Neural progenitor cell (in vitro differentiated cells): Measurements from ENCODE around the gene AFF3. TPM values are rescaled to one million over a fixed set of nuclear protein-coding genes. Genes with fewer than 3 reads are reported as not detected.

ENCODE experiments used
- DNase-seq: peaks from one replicate; pipeline ENCODE4 v3.0.0-alpha.2; 2016; ENCODE audit warnings: low spot score
- H2AFZ ChIP-seq: fragments of 200-600 bp; sonication (generic); replicated peaks from 2 replicates; pipeline ENCODE4 v1.6.1; 2016; ENCODE audit warnings: antibody characterized with exemption
- H3F3A ChIP-seq: fragments of 200-600 bp; sonication (generic); 2 replicates; pipeline ENCODE4 v1.6.1; 2016; ENCODE audit warnings: antibody characterized with exemption, low read depth
- H3K27ac ChIP-seq: fragments of 200-600 bp; sonication (generic); 2 replicates; pipeline ENCODE4 v1.5.1; 2016; ENCODE audit warnings: mild to moderate bottlenecking
- H3K27me3 ChIP-seq: fragments of 200-600 bp; sonication (generic); 2 replicates; pipeline ENCODE4 v1.6.1; 2016; ENCODE audit warnings: mild to moderate bottlenecking, moderate library complexity
- H3K36me3 ChIP-seq: fragments of 200-600 bp; sonication (generic); 2 replicates; pipeline ENCODE4 v1.5.1; 2016
- H3K4me1 ChIP-seq: fragments of 200-600 bp; sonication (generic); 2 replicates; pipeline ENCODE4 v1.6.1; 2016; ENCODE audit warnings: mixed run types
- H3K4me2 ChIP-seq: fragments of 200-600 bp; sonication (generic); 2 replicates; pipeline ENCODE4 v1.6.1; 2016
- H3K4me3 ChIP-seq: fragments of 200-600 bp; sonication (generic); 2 replicates; pipeline ENCODE4 v1.5.1; 2016
- H3K79me2 ChIP-seq: fragments of 200-600 bp; sonication (generic); 2 replicates; pipeline ENCODE4 v1.6.1; 2016; ENCODE audit warnings: low read depth
- H3K9ac ChIP-seq: fragments of 200-600 bp; sonication (generic); 2 replicates; pipeline ENCODE4 v1.6.1; 2016
- H3K9me3 ChIP-seq: fragments of 200-600 bp; sonication (generic); 2 replicates; pipeline ENCODE4 v1.5.1; 2016; ENCODE audit warnings: low read depth
- H4K20me1 ChIP-seq: fragments of 200-600 bp; sonication (generic); 2 replicates; pipeline ENCODE4 v1.6.1; 2016; ENCODE audit warnings: low read depth
- H3K27ac Mint-ChIP-seq: 3 replicates; pipeline ENCODE4 v1.8.0; 2021; ENCODE audit warnings: mixed read lengths
- H3K27me3 Mint-ChIP-seq: 2 replicates; pipeline ENCODE4 v1.8.0; 2022; ENCODE audit warnings: low read depth, mild to moderate bottlenecking, inconsistent platforms, moderate library complexity, mixed read lengths; ENCODE audit not compliant: insufficient read depth
- H3K36me3 Mint-ChIP-seq: 3 replicates; pipeline ENCODE4 v1.8.0; 2021; ENCODE audit warnings: mixed read lengths
- H3K4me1 Mint-ChIP-seq: 3 replicates; pipeline ENCODE4 v1.8.0; 2021; ENCODE audit warnings: mixed read lengths
- H3K4me3 Mint-ChIP-seq: 3 replicates; pipeline ENCODE4 v1.8.0; 2021; ENCODE audit warnings: mild to moderate bottlenecking, moderate library complexity, mixed read lengths
- H3K9me3 Mint-ChIP-seq: 3 replicates; pipeline ENCODE4 v1.8.0; 2020; ENCODE audit warnings: mixed read lengths
- CTCF ChIP-seq: fragments of 200-600 bp; sonication (generic); IDR thresholded peaks from 2 replicates; pipeline ENCODE4 v1.5.1; 2017; ENCODE audit warnings: antibody characterized with exemption, mild to moderate bottlenecking
- EZH2 ChIP-seq: fragments of 200-600 bp; sonication (generic); IDR thresholded peaks from 2 replicates; pipeline ENCODE4 v1.6.1; 2017; ENCODE audit warnings: antibody characterized with exemption, mild to moderate bottlenecking, moderate library complexity
- EZH2phosphoT487 ChIP-seq: fragments of 200-600 bp; sonication (generic); IDR thresholded peaks from 2 replicates; pipeline ENCODE4 v1.6.1; 2017; ENCODE audit warnings: antibody characterized with exemption
- total RNA-seq: library from RNA; depleted of rRNA; stranded (reverse); fragments of >200 nt; gene quantifications from 2 replicates; pipeline ENCODE4 v1.2.3, GENCODE V29; 2015; ENCODE audit warnings: low replicate concordance

Gene AFF3
- total RNA-seq, 1 donor from 2014 or later, result 0.26 TPM

GRCh38 chr2:100064592-100065428 is 77.6 kb downstream of the AFF3 start:
- Histone ChIP-seq H3F3A (no peaks in the 10 kb centered on the region), H3K4me3 (no peak overlapping the region), H3K4me2 (no peak overlapping the region), H3K4me1 (no peaks in the 10 kb centered on the region), H3K36me3 (no peaks in the 10 kb centered on the region), H3K9me3 (no peaks in the 10 kb centered on the region), H3K9ac (no peak overlapping the region), H3K79me2 (no peaks in the 10 kb centered on the region), H4K20me1 (no peaks in the 10 kb centered on the region), H3K27me3 (peaks cover 37% of the 10 kb centered on the region), H3K27ac (no peak overlapping the region), H2AFZ (no peak overlapping the region)
- Mint-ChIP-seq H3K27ac (no peak overlapping the region), H3K36me3 (peaks cover 11% of the 10 kb centered on the region), H3K9me3 (peaks cover 10% of the 10 kb centered on the region), H3K27me3 (peaks cover 7% of the 10 kb centered on the region), H3K4me3 (no peak overlapping the region), H3K4me1 (peaks cover 13% of the 10 kb centered on the region)
- no peak for TF ChIP-seq EZH2phosphoT487
- TF ChIP-seq CTCF, result no peak
- no peak for TF ChIP-seq EZH2
- no peak for DNase-seq

GRCh38 chr2:100064165-100064564 is 78.2 kb downstream of the AFF3 start:
- Mint-ChIP-seq H3K36me3 (peaks cover 11% of the 10 kb centered on the region), H3K27ac (no peak overlapping the region), H3K9me3 (peaks cover 10% of the 10 kb centered on the region), H3K27me3 (peaks cover 7% of the 10 kb centered on the region), H3K4me1 (peaks cover 13% of the 10 kb centered on the region), H3K4me3 (no peak overlapping the region)
- TF ChIP-seq EZH2, result no peak
- no peak for TF ChIP-seq EZH2phosphoT487
- no peak for TF ChIP-seq CTCF
- Histone ChIP-seq H4K20me1 (no peaks in the 10 kb centered on the region), H3K4me2 (no peak overlapping the region), H3K4me3 (no peak overlapping the region), H2AFZ (no peak overlapping the region), H3K36me3 (no peaks in the 10 kb centered on the region), H3K9ac (no peak overlapping the region), H3K79me2 (no peaks in the 10 kb centered on the region), H3K27ac (no peak overlapping the region), H3F3A (no peaks in the 10 kb centered on the region), H3K27me3 (peaks cover 31% of the 10 kb centered on the region), H3K4me1 (no peaks in the 10 kb centered on the region), H3K9me3 (no peaks in the 10 kb centered on the region)
- DNase-seq, result no peak

GRCh38 chr2:100063459-100063953 is 78.9 kb downstream of the AFF3 start:
- H3K4me2 ChIP-seq, result no peak overlapping the region
- H3F3A ChIP-seq, result no peaks in the 10 kb centered on the region
- no peak overlapping the region for H3K9ac ChIP-seq
- TF ChIP-seq EZH2phosphoT487 (no peak), CTCF (no peak), EZH2 (no peak)
- H4K20me1 ChIP-seq, result no peaks in the 10 kb centered on the region
- no peaks in the 10 kb centered on the region for H3K9me3 ChIP-seq
- Mint-ChIP-seq H3K27me3 (peaks cover 7% of the 10 kb centered on the region), H3K4me1 (peaks cover 13% of the 10 kb centered on the region), H3K4me3 (no peak overlapping the region), H3K27ac (no peak overlapping the region), H3K36me3 (peaks cover 11% of the 10 kb centered on the region), H3K9me3 (peaks cover 10% of the 10 kb centered on the region)
- H3K79me2 ChIP-seq, result no peaks in the 10 kb centered on the region
- no peak for DNase-seq
- H2AFZ ChIP-seq, result no peak overlapping the region
- no peaks in the 10 kb centered on the region for H3K36me3 ChIP-seq
- no peaks in the 10 kb centered on the region for H3K4me1 ChIP-seq
- peaks cover 27% of the 10 kb centered on the region for H3K27me3 ChIP-seq
- H3K27ac ChIP-seq, result no peak overlapping the region
- H3K4me3 ChIP-seq, result no peak overlapping the region
